IPS DF 6.9 (cell line): ENCODE results near the gene CTTN.

Experiments
- DNase-seq: peaks from one replicate; pipeline ENCODE4 v3.0.0-alpha.2; 2013; ENCODE audit warnings: low read depth, low spot score
- H3K27ac ChIP-seq: one replicate; pipeline ENCODE4 v1.5.1; 2013; ENCODE audit warnings: low read length, control low read depth
- H3K27me3 ChIP-seq: 2 replicates; pipeline ENCODE4 v1.6.1; 2013; ENCODE audit warnings: mild to moderate bottlenecking, low read length; ENCODE audit not compliant: control insufficient read depth, insufficient read depth
- H3K36me3 ChIP-seq: 2 replicates; pipeline ENCODE4 v1.6.1; 2013; ENCODE audit warnings: low read length; ENCODE audit not compliant: control insufficient read depth, insufficient read depth
- H3K4me1 ChIP-seq: 2 replicates; pipeline ENCODE4 v1.6.1; 2013; ENCODE audit warnings: low read length; ENCODE audit not compliant: control insufficient read depth, insufficient read depth
- H3K4me3 ChIP-seq: 2 replicates; pipeline ENCODE4 v1.5.1; 2013; ENCODE audit warnings: mild to moderate bottlenecking, low read length
- H3K9me3 ChIP-seq: 2 replicates; pipeline ENCODE4 v1.6.1; 2013; ENCODE audit warnings: low read length, inconsistent platforms; ENCODE audit not compliant: control insufficient read depth, insufficient read depth
- WGBS: extraction: QIAGEN DNeasy Blood & Tissue Kit; methylation state at CpG from one replicate; pipeline ENCODE4 v1.1.7; 2013; ENCODE audit warnings: mixed read lengths, missing lambda C conversion rate; ENCODE audit not compliant: insufficient read length, insufficient coverage; 5-methylcytosine and 5-hydroxymethylcytosine counted together

Gene CTTN

GRCh38 chr11:70428701-70429427, 30.5 kb downstream of the CTTN start:
- H3K4me1 ChIP-seq: peaks cover 2% of the 10 kb centered on the region
- no peak overlapping the region for H3K27ac ChIP-seq
- no CpG with 5 or more reads among the region's 18 CpGs for WGBS
- H3K27me3 ChIP-seq: no peaks in the 10 kb centered on the region
- no peak for DNase-seq
- no peaks in the 10 kb centered on the region for H3K9me3 ChIP-seq
- peaks cover 54% of the 10 kb centered on the region for H3K36me3 ChIP-seq
- H3K4me3 ChIP-seq: no peak overlapping the region

- Histone ChIP-seq H3K4me1 (no peaks in the 10 kb centered on the region; the same call in 1 of the 2 replicates), H3K27ac (no peak overlapping the region), H3K36me3 (peaks cover 56% of the 10 kb centered on the region), H3K9me3 (no peaks in the 10 kb centered on the region), H3K4me3 (no peak overlapping the region), H3K27me3 (no peaks in the 10 kb centered on the region)
- DNase-seq: no peak
- WGBS: no CpG with 5 or more reads among the region's 8 CpGs
Measured at GRCh38 chr11:70429428-70429705, 31.0 kb downstream of the CTTN start.

- WGBS: no CpG with 5 or more reads among the region's 11 CpGs
- Histone ChIP-seq H3K27ac (no peak overlapping the region), H3K36me3 (peaks cover 62% of the 10 kb centered on the region)
Measured at GRCh38 chr11:70429724-70430521, 31.6 kb downstream of the CTTN start.

GRCh38 chr11:70430671-70431574, 32.6 kb downstream of the CTTN start:
- WGBS: no CpG with 5 or more reads among the region's 25 CpGs
- Histone ChIP-seq H3K4me3 (no peak overlapping the region), H3K27me3 (no peaks in the 10 kb centered on the region), H3K9me3 (no peaks in the 10 kb centered on the region), H3K27ac (no peak overlapping the region), H3K4me1 (no peaks in the 10 kb centered on the region; the same call in 1 of the 2 replicates), H3K36me3 (peaks cover 65% of the 10 kb centered on the region)
- DNase-seq: no peak

More at GRCh38 chr11:70429724-70430521, 31.6 kb downstream of the CTTN start:
- Histone ChIP-seq H3K4me1 (no peaks in the 10 kb centered on the region; the same call in 1 of the 2 replicates), H3K9me3 (no peaks in the 10 kb centered on the region), H3K4me3 (no peak overlapping the region), H3K27me3 (no peaks in the 10 kb centered on the region)
- DNase-seq: no peak

- no peaks in the 10 kb centered on the region for H3K9me3 ChIP-seq
- no peaks in the 10 kb centered on the region; the same call in 1 of the 2 replicates for H3K4me1 ChIP-seq
- DNase-seq: no peak
- WGBS: no CpG with 5 or more reads among the region's 12 CpGs
- no peak overlapping the region for H3K27ac ChIP-seq
- H3K27me3 ChIP-seq: no peaks in the 10 kb centered on the region
- H3K4me3 ChIP-seq: no peak overlapping the region
- H3K36me3 ChIP-seq: peaks cover 72% of the 10 kb centered on the region
Measured at GRCh38 chr11:70431611-70432010, 33.3 kb downstream of the CTTN start.

GRCh38 chr11:70432065-70432464, 33.7 kb downstream of the CTTN start:
- no peak for DNase-seq
- H3K4me1 ChIP-seq: no peaks in the 10 kb centered on the region; the same call in 1 of the 2 replicates
- H3K27ac ChIP-seq: no peak overlapping the region
- no peaks in the 10 kb centered on the region for H3K27me3 ChIP-seq
- peaks cover 76% of the 10 kb centered on the region for H3K36me3 ChIP-seq
- H3K4me3 ChIP-seq: no peak overlapping the region
- WGBS: no CpG with 5 or more reads among the region's 16 CpGs
- H3K9me3 ChIP-seq: no peaks in the 10 kb centered on the region

- Histone ChIP-seq H3K9me3 (no peaks in the 10 kb centered on the region), H3K4me1 (no peaks in the 10 kb centered on the region; the same call in 1 of the 2 replicates), H3K4me3 (no peak overlapping the region), H3K27ac (no peak overlapping the region), H3K27me3 (no peaks in the 10 kb centered on the region), H3K36me3 (peaks cover 76% of the 10 kb centered on the region)
- WGBS: no CpG with 5 or more reads among the region's 15 CpGs
- no peak for DNase-seq
Measured at GRCh38 chr11:70432580-70432979, 34.3 kb downstream of the CTTN start.

GRCh38 chr11:70433038-70433437, 34.7 kb downstream of the CTTN start:
- no peak overlapping the region for H3K4me3 ChIP-seq
- H3K9me3 ChIP-seq: no peaks in the 10 kb centered on the region
- DNase-seq: no peak
- no CpG with 5 or more reads among the region's 20 CpGs for WGBS
- no peaks in the 10 kb centered on the region for H3K27me3 ChIP-seq
- no peaks in the 10 kb centered on the region; the same call in 1 of the 2 replicates for H3K4me1 ChIP-seq
- peaks cover 76% of the 10 kb centered on the region for H3K36me3 ChIP-seq
- no peak overlapping the region for H3K27ac ChIP-seq

- no peak overlapping the region for H3K4me3 ChIP-seq
Measured at GRCh38 chr11:70433526-70433925, 35.2 kb downstream of the CTTN start.

More at GRCh38 chr11:70433526-70433925, 35.2 kb downstream of the CTTN start:
- DNase-seq: no peak
- Histone ChIP-seq H3K36me3 (peaks cover 76% of the 10 kb centered on the region), H3K27me3 (no peaks in the 10 kb centered on the region), H3K9me3 (no peaks in the 10 kb centered on the region), H3K4me1 (no peaks in the 10 kb centered on the region; the same call in 1 of the 2 replicates), H3K27ac (no peak overlapping the region)
- no CpG with 5 or more reads among the region's 13 CpGs for WGBS
